WTC11 (cell line): ENCODE data around the gene CARS2. TPM values are rescaled to one million over a fixed set of nuclear protein-coding genes. Genes with fewer than 3 reads are reported as not detected.

ENCODE experiments used
- ATAC-seq: fragments of 200-7000 bp; cut with Tn5 transposase; 2 replicates; pipeline ENCODE4 v1.10.0; 2021; ENCODE audit warnings: mild to moderate bottlenecking, moderate library complexity
- CTCF ChIA-PET: fragments of 300-600 bp; sonication (Branson Sonifier 250); formaldehyde crosslinking; loops from one replicate; lab custom pipeline; 2021; ENCODE audit warnings: antibody characterized with exemption; lab: Charles Lee
- POLR2A ChIA-PET: fragments of 350-600 bp; sonication (Branson Sonifier 250); formaldehyde crosslinking; loops from one replicate; lab custom pipeline; 2021; ENCODE audit warnings: antibody characterized with exemption; lab: Charles Lee
- DNase-seq: peaks from one replicate; pipeline ENCODE4 v3.0.0; 2021; ENCODE audit warnings: low spot score
- H3K27ac Mint-ChIP-seq: 2 replicates; pipeline ENCODE4 v1.8.0; 2021; ENCODE audit warnings: mixed read lengths
- H3K27me3 Mint-ChIP-seq: 2 replicates; pipeline ENCODE4 v1.8.0; 2021; ENCODE audit warnings: low read depth, mild to moderate bottlenecking, moderate library complexity, mixed read lengths
- H3K36me3 Mint-ChIP-seq: 2 replicates; pipeline ENCODE4 v1.8.0; 2021; ENCODE audit warnings: mixed read lengths
- H3K4me1 Mint-ChIP-seq: 2 replicates; pipeline ENCODE4 v1.8.0; 2022; ENCODE audit warnings: mixed read lengths
- H3K4me3 Mint-ChIP-seq: 2 replicates; pipeline ENCODE4 v1.8.0; 2021; ENCODE audit warnings: mild to moderate bottlenecking, moderate library complexity, mixed read lengths
- H3K9me3 Mint-ChIP-seq: 2 replicates; pipeline ENCODE4 v1.8.0; 2021; ENCODE audit warnings: mixed read lengths
- ARID4B ChIP-seq: sonication (generic); formaldehyde crosslinking; IDR thresholded peaks from 2 replicates; pipeline ENCODE4 v1.8.0; 2023; ENCODE audit warnings: missing genetic modification reagents, mild to moderate bottlenecking, borderline replicate concordance
- CREM ChIP-seq: sonication (generic); formaldehyde crosslinking; IDR thresholded peaks from 2 replicates; pipeline ENCODE4 v1.8.1; 2022; ENCODE audit warnings: mild to moderate bottlenecking, missing genetic modification reagents, moderate library complexity
- JUN ChIP-seq: sonication (generic); formaldehyde crosslinking; IDR thresholded peaks from 2 replicates; pipeline ENCODE4 v1.8.0; 2023; ENCODE audit warnings: mild to moderate bottlenecking, missing genetic modification reagents
- KAT7 ChIP-seq: sonication (generic); formaldehyde crosslinking; IDR thresholded peaks from 2 replicates; pipeline ENCODE4 v1.8.1; 2023; ENCODE audit warnings: missing genetic modification reagents, mild to moderate bottlenecking, borderline replicate concordance
- MYBL2 ChIP-seq: sonication (generic); formaldehyde crosslinking; IDR thresholded peaks from 2 replicates; pipeline ENCODE4 v1.8.1; 2023; ENCODE audit warnings: mild to moderate bottlenecking, moderate library complexity, missing genetic modification reagents
- NFE2L1 ChIP-seq: sonication (generic); formaldehyde crosslinking; IDR thresholded peaks from 2 replicates; pipeline ENCODE4 v1.8.1; 2023; ENCODE audit warnings: missing genetic modification reagents
- PREB ChIP-seq: sonication (generic); formaldehyde crosslinking; IDR thresholded peaks from 2 replicates; pipeline ENCODE4 v1.8.1; 2022; ENCODE audit warnings: mild to moderate bottlenecking, missing genetic modification reagents, moderate library complexity, borderline replicate concordance
- PRRX2 ChIP-seq: fragments of 250-450 bp; sonication (Bioruptor Pico); IDR thresholded peaks from 2 replicates; pipeline ENCODE4 v1.8.0; 2021; ENCODE audit warnings: mild to moderate bottlenecking
- SMAD4 ChIP-seq: sonication (generic); formaldehyde crosslinking; IDR thresholded peaks from 2 replicates; pipeline ENCODE4 v1.8.0; 2022; ENCODE audit warnings: mild to moderate bottlenecking, missing genetic modification reagents
- SOX15 ChIP-seq: fragments of 250-450 bp; sonication (Bioruptor Pico); IDR thresholded peaks from 2 replicates; pipeline ENCODE4 v1.9.0; 2021; ENCODE audit warnings: mild to moderate bottlenecking
- SP1 ChIP-seq: sonication (generic); formaldehyde crosslinking; conservative IDR thresholded peaks from 2 replicates; pipeline ENCODE4 v1.8.1; 2022; ENCODE audit warnings: missing genetic modification reagents
- TEAD1 ChIP-seq: sonication (generic); formaldehyde crosslinking; IDR thresholded peaks from 2 replicates; pipeline ENCODE4 v1.8.0; 2022; ENCODE audit warnings: mild to moderate bottlenecking, missing genetic modification reagents
- TEAD4 ChIP-seq: sonication (generic); formaldehyde crosslinking; IDR thresholded peaks from 2 replicates; pipeline ENCODE4 v1.8.0; 2022; ENCODE audit warnings: mild to moderate bottlenecking, missing genetic modification reagents
- ZNF138 ChIP-seq: sonication (generic); formaldehyde crosslinking; conservative IDR thresholded peaks from 2 replicates; pipeline ENCODE4 v1.8.1; 2022; ENCODE audit warnings: mild to moderate bottlenecking, moderate library complexity, missing genetic modification reagents
- ZNF317 ChIP-seq: sonication (generic); formaldehyde crosslinking; IDR thresholded peaks from 2 replicates; pipeline ENCODE4 v1.8.1; 2023; ENCODE audit warnings: low read depth, mild to moderate bottlenecking, moderate library complexity, missing genetic modification reagents, borderline replicate concordance
- total RNA-seq: library from RNA; stranded (reverse); gene quantifications from 3 replicates; pipeline ENCODE4 v1.2.3, GENCODE V29; 2021
- TF ChIP-seq, protein P1 (sequence below): sonication (generic); formaldehyde crosslinking; IDR thresholded peaks from 2 replicates; pipeline ENCODE4 v1.8.1; 2022; ENCODE audit warnings: low read depth, missing genetic modification reagents, borderline replicate concordance
- TF ChIP-seq, protein P2 (sequence below): sonication (generic); formaldehyde crosslinking; IDR thresholded peaks from 2 replicates; pipeline ENCODE4 v1.8.1; 2022; ENCODE audit warnings: missing genetic modification reagents, borderline replicate concordance
- TF ChIP-seq, protein P3 (sequence below): sonication (generic); formaldehyde crosslinking; IDR thresholded peaks from 2 replicates; pipeline ENCODE4 v1.8.0; 2022; ENCODE audit warnings: mild to moderate bottlenecking, missing genetic modification reagents
- TF ChIP-seq, protein P4 (sequence below): fragments of 250-450 bp; sonication (Bioruptor Pico); IDR thresholded peaks from 2 replicates; pipeline ENCODE4 v2.1.2; 2022; ENCODE audit warnings: mild to moderate bottlenecking, moderate library complexity
- TF ChIP-seq, protein P5 (sequence below): sonication (generic); formaldehyde crosslinking; IDR thresholded peaks from 2 replicates; pipeline ENCODE4 v1.8.0; 2022; ENCODE audit warnings: mild to moderate bottlenecking, missing genetic modification reagents

CARS2 gene
- total RNA-seq, 1 experiment from 2014 or later, result 39.9 TPM

DNA sequence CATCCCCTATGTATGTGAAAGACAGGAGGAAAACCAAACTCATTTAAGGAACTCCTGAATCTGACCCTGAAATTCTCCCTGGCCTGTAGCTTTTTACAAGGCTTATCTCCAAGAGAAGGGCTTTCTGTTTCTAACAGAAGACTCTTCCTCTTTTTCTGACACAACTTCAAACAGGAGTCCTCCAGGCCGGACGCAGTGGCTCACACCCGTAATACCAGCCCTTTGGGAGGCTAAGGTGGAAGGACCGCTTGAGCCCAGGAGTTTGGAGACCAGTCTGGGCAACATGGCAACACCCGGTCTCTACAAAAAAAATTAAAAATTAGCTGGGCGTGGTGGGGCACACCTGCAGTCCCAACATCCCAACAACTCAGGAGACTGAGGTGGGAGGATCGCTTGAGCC is 41.9 kb downstream of the CARS2 start:
- no peaks in the 10 kb centered on the region for H3K27me3 Mint-ChIP-seq
- no peak for TF ChIP-seq ARID4B (CRISPR knock-in tag)
- TF ChIP-seq, protein P1, sequence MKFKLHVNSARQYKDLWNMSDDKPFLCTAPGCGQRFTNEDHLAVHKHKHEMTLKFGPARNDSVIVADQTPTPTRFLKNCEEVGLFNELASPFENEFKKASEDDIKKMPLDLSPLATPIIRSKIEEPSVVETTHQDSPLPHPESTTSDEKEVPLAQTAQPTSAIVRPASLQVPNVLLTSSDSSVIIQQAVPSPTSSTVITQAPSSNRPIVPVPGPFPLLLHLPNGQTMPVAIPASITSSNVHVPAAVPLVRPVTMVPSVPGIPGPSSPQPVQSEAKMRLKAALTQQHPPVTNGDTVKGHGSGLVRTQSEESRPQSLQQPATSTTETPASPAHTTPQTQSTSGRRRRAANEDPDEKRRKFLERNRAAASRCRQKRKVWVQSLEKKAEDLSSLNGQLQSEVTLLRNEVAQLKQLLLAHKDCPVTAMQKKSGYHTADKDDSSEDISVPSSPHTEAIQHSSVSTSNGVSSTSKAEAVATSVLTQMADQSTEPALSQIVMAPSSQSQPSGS (CRISPR knock-in tag), result no peak
- no peak for TF ChIP-seq CREM (CRISPR knock-in tag)
- TF ChIP-seq, protein P2, sequence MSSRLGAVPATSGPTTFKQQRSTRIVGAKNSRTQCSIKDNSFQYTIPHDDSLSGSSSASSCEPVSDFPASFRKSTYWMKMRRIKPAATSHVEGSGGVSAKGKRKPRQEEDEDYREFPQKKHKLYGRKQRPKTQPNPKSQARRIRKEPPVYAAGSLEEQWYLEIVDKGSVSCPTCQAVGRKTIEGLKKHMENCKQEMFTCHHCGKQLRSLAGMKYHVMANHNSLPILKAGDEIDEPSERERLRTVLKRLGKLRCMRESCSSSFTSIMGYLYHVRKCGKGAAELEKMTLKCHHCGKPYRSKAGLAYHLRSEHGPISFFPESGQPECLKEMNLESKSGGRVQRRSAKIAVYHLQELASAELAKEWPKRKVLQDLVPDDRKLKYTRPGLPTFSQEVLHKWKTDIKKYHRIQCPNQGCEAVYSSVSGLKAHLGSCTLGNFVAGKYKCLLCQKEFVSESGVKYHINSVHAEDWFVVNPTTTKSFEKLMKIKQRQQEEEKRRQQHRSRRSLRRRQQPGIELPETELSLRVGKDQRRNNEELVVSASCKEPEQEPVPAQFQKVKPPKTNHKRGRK, result no peak
- TF ChIP-seq, protein P3, sequence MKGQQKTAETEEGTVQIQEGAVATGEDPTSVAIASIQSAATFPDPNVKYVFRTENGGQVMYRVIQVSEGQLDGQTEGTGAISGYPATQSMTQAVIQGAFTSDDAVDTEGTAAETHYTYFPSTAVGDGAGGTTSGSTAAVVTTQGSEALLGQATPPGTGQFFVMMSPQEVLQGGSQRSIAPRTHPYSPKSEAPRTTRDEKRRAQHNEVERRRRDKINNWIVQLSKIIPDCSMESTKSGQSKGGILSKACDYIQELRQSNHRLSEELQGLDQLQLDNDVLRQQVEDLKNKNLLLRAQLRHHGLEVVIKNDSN, result no peak
- TF ChIP-seq ZNF317 (CRISPR knock-in tag), result no peak
- no peak for TF ChIP-seq JUN
- TF ChIP-seq KAT7 (CRISPR knock-in tag), result no peak
- no peak for TF ChIP-seq ZNF138 (CRISPR knock-in tag)
- TF ChIP-seq, all 79 proteins: peak for 0
- POLR2A ChIA-PET, result no interaction called here
- CTCF ChIA-PET, result no interaction called here
- Mint-ChIP-seq H3K9me3 (peaks cover 32% of the 10 kb centered on the region), H3K27ac (no peak overlapping the region), H3K36me3 (peaks cover 88% of the 10 kb centered on the region), H3K4me3 (no peak overlapping the region), H3K4me1 (peaks cover 7% of the 10 kb centered on the region)
- no peak for ATAC-seq
- no peak for DNase-seq

DNA sequence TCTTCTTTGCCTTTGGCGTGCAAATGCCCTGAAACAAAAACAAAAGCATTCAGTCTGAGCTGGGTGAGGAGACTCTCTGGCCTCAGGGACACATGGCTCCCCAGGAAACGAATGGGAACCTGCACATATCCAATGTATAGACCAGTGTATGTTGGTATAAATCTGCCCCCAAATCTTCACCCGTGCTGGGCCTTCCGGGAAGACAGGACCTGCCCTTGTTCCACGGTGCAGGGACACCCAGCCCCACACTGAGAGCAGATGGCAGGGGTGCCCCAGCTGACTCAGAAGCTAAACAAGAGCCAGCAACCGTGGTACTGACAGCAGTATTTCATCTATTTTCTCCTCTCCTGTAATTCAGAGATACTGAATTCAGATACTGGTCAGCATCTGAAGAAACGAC is 42.4 kb downstream of the CARS2 start:
- Mint-ChIP-seq H3K27ac (no peak overlapping the region), H3K4me1 (peaks cover 7% of the 10 kb centered on the region), H3K36me3 (peaks cover 88% of the 10 kb centered on the region), H3K4me3 (no peak overlapping the region), H3K9me3 (peaks cover 33% of the 10 kb centered on the region), H3K27me3 (no peaks in the 10 kb centered on the region)
- ATAC-seq (no peak), DNase-seq (no peak)
- ChIA-PET CTCF (interaction anchor here (1.4 to 1.5 kb wide), 2 partner anchors 17 to 208 kb away, joined by 4 read pairs; no protein-coding TSS in a partner anchor), POLR2A (no interaction called here)
- TF ChIP-seq PRRX2 (CRISPR knock-in tag), result no peak
- TF ChIP-seq, protein P4, sequence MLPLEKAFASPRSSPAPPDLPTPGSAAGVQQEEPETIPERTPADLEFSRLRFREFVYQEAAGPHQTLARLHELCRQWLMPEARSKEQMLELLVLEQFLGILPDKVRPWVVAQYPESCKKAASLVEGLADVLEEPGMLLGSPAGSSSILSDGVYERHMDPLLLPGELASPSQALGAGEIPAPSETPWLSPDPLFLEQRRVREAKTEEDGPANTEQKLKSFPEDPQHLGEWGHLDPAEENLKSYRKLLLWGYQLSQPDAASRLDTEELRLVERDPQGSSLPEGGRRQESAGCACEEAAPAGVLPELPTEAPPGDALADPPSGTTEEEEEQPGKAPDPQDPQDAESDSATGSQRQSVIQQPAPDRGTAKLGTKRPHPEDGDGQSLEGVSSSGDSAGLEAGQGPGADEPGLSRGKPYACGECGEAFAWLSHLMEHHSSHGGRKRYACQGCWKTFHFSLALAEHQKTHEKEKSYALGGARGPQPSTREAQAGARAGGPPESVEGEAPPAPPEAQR (CRISPR knock-in tag), result no peak
- no peak for TF ChIP-seq TEAD1
- TF ChIP-seq, protein P5, sequence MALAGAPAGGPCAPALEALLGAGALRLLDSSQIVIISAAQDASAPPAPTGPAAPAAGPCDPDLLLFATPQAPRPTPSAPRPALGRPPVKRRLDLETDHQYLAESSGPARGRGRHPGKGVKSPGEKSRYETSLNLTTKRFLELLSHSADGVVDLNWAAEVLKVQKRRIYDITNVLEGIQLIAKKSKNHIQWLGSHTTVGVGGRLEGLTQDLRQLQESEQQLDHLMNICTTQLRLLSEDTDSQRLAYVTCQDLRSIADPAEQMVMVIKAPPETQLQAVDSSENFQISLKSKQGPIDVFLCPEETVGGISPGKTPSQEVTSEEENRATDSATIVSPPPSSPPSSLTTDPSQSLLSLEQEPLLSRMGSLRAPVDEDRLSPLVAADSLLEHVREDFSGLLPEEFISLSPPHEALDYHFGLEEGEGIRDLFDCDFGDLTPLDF (CRISPR knock-in tag), result no peak
- TF ChIP-seq MYBL2 (CRISPR knock-in tag), result no peak
- TF ChIP-seq TEAD4 (CRISPR knock-in tag), result no peak
- no peak for TF ChIP-seq SMAD4
- no peak for TF ChIP-seq NFE2L1 (CRISPR knock-in tag)
- TF ChIP-seq SOX15 (CRISPR knock-in tag), result no peak
- TF ChIP-seq SP1, result no peak
- no peak for TF ChIP-seq KAT7 (CRISPR knock-in tag)
- TF ChIP-seq, protein P1 (CRISPR knock-in tag), result no peak
- no peak for TF ChIP-seq PREB
